ENCODE data around the gene TCTN2. TPM values are rescaled to one million over a fixed set of nuclear protein-coding genes. Genes with fewer than 3 reads are reported as not detected.

Gene TCTN2
- total and polyA plus RNA-seq, 2 of the 8 experiments (the other 6 are each of a cell fraction or from before 2014, with no cell fraction given), result 7.5 to 8.4 TPM

GRCh38 chr12:123676616-123677320 is 5.9 kb downstream of the TCTN2 start:
- no peaks in the 10 kb centered on the region for H3K23me2 ChIP-seq (ENCODE audit: low read depth, low read length)
- TF ChIP-seq POLR2AphosphoS5 (IDR thresholded peaks at IDR 0.05; ENCODE audit: low read depth, low read length) (no peak), TAF1 (IDR thresholded peaks at IDR 0.05; ENCODE audit: low read depth, low read length) (no peak), RBBP5 (IDR thresholded peaks at IDR 0.05; ENCODE audit: borderline replicate concordance, low read depth, low read length) (no peak), USF2 (IDR thresholded peaks at IDR 0.05; ENCODE audit: low read length) (no peak)
- H3K4me3 ChIP-seq (ENCODE audit: extremely low read depth in 1 of 4, insufficient read depth in 2 of 4, low read depth in 3 of 4, low read length in 4 of 4), result no peak overlapping the region
- no peak for DNase-seq (ENCODE audit: low read depth in 1 of 2, low spot score in 2 of 2)
- 91% methylated on average over 9 of the region's 9 CpGs; no CpG with 5 or more reads in 1 of the 2 experiments for WGBS, 2 experiments (ENCODE audit: extremely low coverage in 1 of 2, insufficient coverage in 1 of 2, insufficient read length in 1 of 2, insufficient replicate concordance in 2 of 2, low coverage in 1 of 2, low lambda C conversion rate in 2 of 2, missing lambda C conversion rate in 1 of 2)
- no peak overlapping the region for H2BK20ac ChIP-seq (ENCODE audit: low read length)
- H3K79me1 ChIP-seq (ENCODE audit: low read depth, low read length), result no peaks in the 10 kb centered on the region
- no peak overlapping the region for H2AK5ac ChIP-seq (ENCODE audit: low read depth, low read length)
- no peak overlapping the region; a peak in 1 of 7 replicates for H3K9ac ChIP-seq (replicated peaks in 1 of 4; ENCODE audit: extremely low read depth in 1 of 4, low read depth in 3 of 4, low read length in 3 of 4)
- peaks cover 0 to 1% (median 0%) of the 10 kb centered on the region in 4 experiments; a peak in 1 of 7 replicates for H3K4me1 ChIP-seq (replicated peaks in 1 of 4; ENCODE audit: control insufficient read depth in 3 of 4, insufficient read depth in 4 of 4, low read length in 3 of 4)
- H3K23ac ChIP-seq (ENCODE audit: insufficient read length), result no peak overlapping the region
- no peak overlapping the region for H3K56ac ChIP-seq (replicated peaks; ENCODE audit: insufficient read length, low read depth, low read length)
- no peak overlapping the region for H4K91ac ChIP-seq (replicated peaks; ENCODE audit: insufficient read length, low read length)
- peaks cover 0 to 2% of the 10 kb centered on the region in 2 experiments for H4K20me1 ChIP-seq (replicated peaks in 1 of 2; ENCODE audit: control insufficient read depth in 1 of 2, insufficient read depth in 2 of 2, low read length in 2 of 2)
- H4K8ac ChIP-seq (ENCODE audit: extremely low read depth, insufficient read depth, low read length), result no peak overlapping the region
- no peaks in the 10 kb centered on the region for H3K27me3 ChIP-seq (replicated peaks in 1 of 4; ENCODE audit: control insufficient read depth in 3 of 4, extremely low read depth in 1 of 4, insufficient read depth in 3 of 4, low read length in 3 of 4)
- no peak overlapping the region for H2BK15ac ChIP-seq (ENCODE audit: low read length)
- H4K5ac ChIP-seq (ENCODE audit: insufficient read length, low read depth, low read length), result no peak overlapping the region
- no peaks in the 10 kb centered on the region; a peak in 1 of 8 replicates for H3K36me3 ChIP-seq (ENCODE audit: control insufficient read depth in 2 of 4, insufficient read depth in 4 of 4, low read length in 3 of 4)
- H3K4me2 ChIP-seq (ENCODE audit: insufficient read depth in 1 of 2, low read depth in 2 of 2, low read length in 2 of 2), result no peak overlapping the region
- H3K4ac ChIP-seq (replicated peaks; ENCODE audit: insufficient read length, low read depth, low read length), result no peak overlapping the region
- H3K79me2 ChIP-seq (ENCODE audit: control insufficient read depth in 1 of 2, insufficient read depth in 2 of 2, low read length in 2 of 2), result no peaks in the 10 kb centered on the region
- H2AFZ ChIP-seq (ENCODE audit: low read length), result no peak overlapping the region
- no peak overlapping the region for H2BK120ac ChIP-seq (replicated peaks; ENCODE audit: low read depth, low read length)
- no peak overlapping the region for H3K14ac ChIP-seq (ENCODE audit: insufficient read length)
- no peak overlapping the region for H3K27ac ChIP-seq (ENCODE audit: low read depth, low read length)
- no peak overlapping the region for H3K18ac ChIP-seq (ENCODE audit: extremely low read depth, low read length)
- no peaks in the 10 kb centered on the region for H3K9me3 ChIP-seq (ENCODE audit: insufficient read depth in 2 of 2, low read depth in 1 of 2, low read length in 1 of 2)
- no peak for FAIRE-seq
- no peak overlapping the region for H2BK5ac ChIP-seq (ENCODE audit: low read depth, low read length)
- no peak overlapping the region for H2BK12ac ChIP-seq (ENCODE audit: low read depth, low read length)
- ChIA-PET POLR2A (ENCODE audit: partially characterized antibody) (interaction anchor here (1.9 kb wide), 1 partner anchor 35 kb away, joined by 6 read pairs; the partner anchor contains the start of gene ATP6V0A2), CTCF (ENCODE audit: partially characterized antibody) (interaction anchor here (1.2 kb wide), 1 partner anchor 671 kb away, joined by 3 read pairs; no protein-coding TSS in a partner anchor)

All from H1 (cell line).